ENCODE data around the gene CNIH3.

CNIH3 gene

GRCh38 chr1:224726441-224727182, 110.5 kb downstream of the CNIH3 start:
- FAIRE-seq, result no peak

- no peak for FAIRE-seq
These were observed 111.5 kb downstream of the CNIH3 start for GRCh38 chr1:224727351-224728289.

- no peak for FAIRE-seq
These were observed 114.4 kb downstream of the CNIH3 start for GRCh38 chr1:224730540-224730939.

- no peak for FAIRE-seq
These were observed 114.8 kb downstream of the CNIH3 start for GRCh38 chr1:224730965-224731364.

- no peak for FAIRE-seq
These were observed 115.5 kb downstream of the CNIH3 start for GRCh38 chr1:224731633-224732032.

- FAIRE-seq, result no peak
These were observed 116.4 kb downstream of the CNIH3 start for GRCh38 chr1:224732377-224733026.

GRCh38 chr1:224733027-224733911, 117.2 kb downstream of the CNIH3 start:
- FAIRE-seq, result no peak

GRCh38 chr1:224734261-224734935, 118.3 kb downstream of the CNIH3 start:
- FAIRE-seq, result no peak

- no peak for FAIRE-seq
These were observed 119.0 kb downstream of the CNIH3 start for GRCh38 chr1:224735159-224735558.

- FAIRE-seq, result no peak
These were observed 120.7 kb downstream of the CNIH3 start for GRCh38 chr1:224736619-224737352.

- FAIRE-seq, result no peak
These were observed 121.2 kb downstream of the CNIH3 start for GRCh38 chr1:224737353-224737727.

GRCh38 chr1:224739303-224739996, 123.3 kb downstream of the CNIH3 start:
- no peak for FAIRE-seq

GRCh38 chr1:224739997-224740684, 124.0 kb downstream of the CNIH3 start:
- FAIRE-seq, result no peak

- FAIRE-seq, result no peak
These were observed 124.6 kb downstream of the CNIH3 start for GRCh38 chr1:224740685-224741052.

- FAIRE-seq, result no peak
These were observed 126.2 kb downstream of the CNIH3 start for GRCh38 chr1:224742349-224742748.

- no peak for FAIRE-seq
These were observed 127.6 kb downstream of the CNIH3 start for GRCh38 chr1:224743608-224744164.

GRCh38 chr1:224744521-224744920, 128.4 kb downstream of the CNIH3 start:
- FAIRE-seq, result no peak

- FAIRE-seq, result no peak
These were observed 129.3 kb downstream of the CNIH3 start for GRCh38 chr1:224745394-224745793.

GRCh38 chr1:224745924-224746323, 129.8 kb downstream of the CNIH3 start:
- no peak for FAIRE-seq

GRCh38 chr1:224747578-224747977, 131.5 kb downstream of the CNIH3 start:
- FAIRE-seq, result no peak
